Measurements from ENCODE around the gene OLFM1.

OLFM1 gene

DNA sequence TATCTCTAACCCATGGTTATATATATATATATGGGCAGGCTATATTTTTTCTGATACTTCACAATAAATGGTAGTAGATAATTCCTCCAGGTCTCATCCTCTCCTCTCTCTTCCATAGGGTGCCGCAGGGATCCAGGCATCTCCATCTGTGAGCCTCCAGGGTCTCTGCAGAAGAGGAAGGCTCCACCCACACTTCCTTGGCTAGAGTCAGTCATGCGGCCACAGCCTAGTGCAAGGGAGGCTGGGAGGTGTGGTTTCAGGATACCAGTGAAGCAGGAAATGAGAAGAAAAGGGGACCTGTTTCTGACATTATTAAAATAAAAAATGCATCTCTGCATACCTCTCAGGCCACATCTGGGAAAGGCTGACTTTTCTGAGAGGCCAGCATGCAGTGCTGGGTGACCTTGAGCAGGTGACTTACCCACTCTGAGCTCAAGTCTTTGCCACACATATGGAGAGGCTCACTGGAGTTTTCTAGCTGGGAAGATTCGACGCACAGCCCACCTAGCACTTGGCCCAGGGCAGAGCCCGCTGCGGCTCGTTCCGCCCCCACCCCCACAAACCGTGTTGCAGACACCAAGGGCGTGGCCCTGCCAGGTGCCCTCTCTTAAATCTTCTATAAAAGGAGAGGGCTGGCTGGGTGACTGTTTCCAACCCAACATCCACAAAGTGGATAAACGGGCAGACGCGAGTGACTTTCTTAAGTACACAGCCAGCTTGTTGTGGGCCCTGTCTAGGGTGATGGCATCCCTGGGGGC is 47.9 kb downstream of the OLFM1 start:
- TF ChIP-seq REST (IDR thresholded peaks at IDR 0.05; ENCODE audit: insufficient read depth in 1 of 2, low read depth in 2 of 2, low read length in 2 of 2) (no peak), TAF1 (IDR thresholded peaks at IDR 0.05; ENCODE audit: borderline replicate concordance, insufficient read depth, low read length) (no peak)

DNA sequence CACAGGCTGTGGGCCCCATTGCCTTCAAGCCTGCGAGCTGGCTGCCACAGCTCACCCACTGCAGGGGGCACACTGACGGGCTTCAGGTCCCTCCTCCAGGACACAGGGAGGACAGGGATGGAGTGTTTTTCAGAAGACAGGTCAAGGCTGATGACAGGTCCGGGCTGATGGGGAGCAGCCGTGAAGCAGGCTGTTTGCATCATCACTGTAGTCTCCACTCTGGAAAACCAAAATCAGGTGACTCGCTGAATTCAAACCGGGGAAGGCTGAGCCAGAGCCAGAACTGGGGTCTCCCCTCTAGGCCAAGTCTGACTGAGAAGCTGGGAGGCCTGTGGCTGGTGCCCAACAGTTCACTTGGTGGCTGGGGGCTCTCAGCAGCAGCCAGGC is 48.5 kb downstream of the OLFM1 start:
- no peak for TF ChIP-seq TAF1 (IDR thresholded peaks at IDR 0.05; ENCODE audit: borderline replicate concordance, insufficient read depth, low read length)
- no peak for TF ChIP-seq REST (IDR thresholded peaks at IDR 0.05; ENCODE audit: insufficient read depth in 1 of 2, low read depth in 2 of 2, low read length in 2 of 2)
- TF ChIP-seq SIN3A (IDR thresholded peaks at IDR 0.05; ENCODE audit: borderline replicate concordance, insufficient read depth, low read length): no peak
- TF ChIP-seq FOXP2 (optimal IDR thresholded peaks at IDR 0.05; ENCODE audit: borderline replicate concordance, extremely low read depth, extremely low read length, insufficient read depth): no peak
- no peak for TF ChIP-seq POLR2AphosphoS5 (IDR thresholded peaks at IDR 0.05; ENCODE audit: low read depth, low read length)

DNA sequence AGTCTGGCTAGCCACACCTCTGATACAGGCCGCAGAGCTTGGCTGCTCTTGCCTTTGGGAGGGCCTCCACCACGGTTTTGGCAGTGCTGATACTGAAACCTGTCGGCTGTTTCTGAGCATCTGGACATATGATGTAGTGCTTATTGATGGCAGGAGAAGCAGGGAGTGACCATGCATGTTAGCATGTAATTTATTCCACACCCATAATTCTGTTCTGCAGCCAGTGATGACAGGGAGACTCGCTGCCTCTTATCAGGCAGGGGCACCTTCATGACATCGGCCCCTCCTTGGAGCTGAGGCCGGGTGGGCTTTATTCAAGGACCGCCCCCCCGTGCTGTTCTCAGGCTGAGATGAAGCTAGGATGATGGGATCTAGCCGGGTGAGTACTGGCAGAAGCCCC is 49.0 kb downstream of the OLFM1 start:
- no peak for TF ChIP-seq FOXP2 (optimal IDR thresholded peaks at IDR 0.05; ENCODE audit: borderline replicate concordance, extremely low read depth, extremely low read length, insufficient read depth)

- TF ChIP-seq POLR2AphosphoS5 (IDR thresholded peaks at IDR 0.05; ENCODE audit: low read depth, low read length) (no peak), SIN3A (IDR thresholded peaks at IDR 0.05; ENCODE audit: borderline replicate concordance, insufficient read depth, low read length) (no peak), TAF1 (IDR thresholded peaks at IDR 0.05; ENCODE audit: borderline replicate concordance, insufficient read depth, low read length) (no peak), REST (IDR thresholded peaks at IDR 0.05; ENCODE audit: insufficient read depth in 1 of 2, low read depth in 2 of 2, low read length in 2 of 2) (no peak), FOXP2 (optimal IDR thresholded peaks at IDR 0.05; ENCODE audit: borderline replicate concordance, extremely low read depth, extremely low read length, insufficient read depth) (no peak)
These were observed 49.7 kb downstream of the OLFM1 start for GRCh38 chr9:135136991-135137832.

GRCh38 chr9:135138078-135138855 is 50.8 kb downstream of the OLFM1 start:
- TF ChIP-seq SIN3A (IDR thresholded peaks at IDR 0.05; ENCODE audit: borderline replicate concordance, insufficient read depth, low read length) (no peak), POLR2AphosphoS5 (IDR thresholded peaks at IDR 0.05; ENCODE audit: low read depth, low read length) (no peak), REST (IDR thresholded peaks at IDR 0.05; ENCODE audit: insufficient read depth in 1 of 2, low read depth in 2 of 2, low read length in 2 of 2) (no peak), TAF1 (IDR thresholded peaks at IDR 0.05; ENCODE audit: borderline replicate concordance, insufficient read depth, low read length) (no peak), FOXP2 (optimal IDR thresholded peaks at IDR 0.05; ENCODE audit: borderline replicate concordance, extremely low read depth, extremely low read length, insufficient read depth) (no peak)

Measured in PFSK-1 (cell line).